ENCODE measurements around the gene AMBP. TPM values are rescaled to one million over a fixed set of nuclear protein-coding genes. Genes with fewer than 3 reads are reported as not detected.

AMBP gene
- total RNA-seq, 1 experiment from 2014 or later = 0.22 TPM

GRCh38 chr9:114027159-114027862 lies 50.8 kb downstream of the AMBP start:
- H3K36me3 ChIP-seq (ENCODE audit: low read depth, low read length) = peaks cover 15% of the 10 kb centered on the region
- H3K4me2 ChIP-seq (ENCODE audit: low read length) = no peak overlapping the region
- H3K79me2 ChIP-seq (ENCODE audit: low read length) = no peaks in the 10 kb centered on the region
- intact Hi-C loops (cut with micrococcal nuclease) = no loop called here
- no TSS peak for BruUV-seq (replicated peaks)
- DNase-seq (no peak), ATAC-seq (no peak)
- H3K9me2 ChIP-seq (replicated peaks; ENCODE audit: low read length) = no peaks in the 10 kb centered on the region
- 0 out of 2 replicates have a peak, but pooled peaks cover 11% of the 10 kb centered on the region for H3K9me3 ChIP-seq (ENCODE audit: low read length)
- ChIA-PET POLR2A (ENCODE audit: unreplicated experiment) (no interaction called here), CTCF (no interaction called here)
- H3K9ac ChIP-seq (ENCODE audit: low read length) = no peak overlapping the region
- no peaks in the 10 kb centered on the region for H4K20me1 ChIP-seq (ENCODE audit: low read length)
- no peaks in the 10 kb centered on the region for H3F3A ChIP-seq (ENCODE audit: low read length, unreplicated experiment)
- H3K4me1 ChIP-seq (ENCODE audit: insufficient read depth, low read length) = no peaks in the 10 kb centered on the region
- no peak overlapping the region for H3K4me3 ChIP-seq (ENCODE audit: low read length)
- no peaks in the 10 kb centered on the region for H3K27me3 ChIP-seq (ENCODE audit: low read length)
- H2AFZ ChIP-seq (ENCODE audit: low read length) = no peak overlapping the region
- no peak overlapping the region for H3K27ac ChIP-seq (ENCODE audit: low read length)
- TF ChIP-seq CTCF (conservative IDR thresholded peaks at IDR 0.05; ENCODE audit: low read depth, low read length) (no peak), EZH2 (IDR thresholded peaks at IDR 0.05; ENCODE audit: low read length, unreplicated experiment) (no peak), EZH2phosphoT487 (IDR thresholded peaks at IDR 0.05; ENCODE audit: borderline replicate concordance, low read length) (no peak)

- DNase-seq (no peak), ATAC-seq (no peak)
- ChIA-PET CTCF (no interaction called here), POLR2A (ENCODE audit: unreplicated experiment) (no interaction called here)
- intact Hi-C loops (cut with micrococcal nuclease) = no loop called here
- H2AFZ ChIP-seq (ENCODE audit: low read length) = no peak overlapping the region
- TF ChIP-seq EZH2 (IDR thresholded peaks at IDR 0.05; ENCODE audit: low read length, unreplicated experiment) (no peak), EZH2phosphoT487 (IDR thresholded peaks at IDR 0.05; ENCODE audit: borderline replicate concordance, low read length) (no peak), CTCF (conservative IDR thresholded peaks at IDR 0.05; ENCODE audit: low read depth, low read length) (no peak)
- H3F3A ChIP-seq (ENCODE audit: low read length, unreplicated experiment) = no peaks in the 10 kb centered on the region
- H3K79me2 ChIP-seq (ENCODE audit: low read length) = no peaks in the 10 kb centered on the region
- no peaks in the 10 kb centered on the region for H3K9me2 ChIP-seq (replicated peaks; ENCODE audit: low read length)
- H3K4me2 ChIP-seq (ENCODE audit: low read length) = no peak overlapping the region
- 0 out of 2 replicates have a peak, but pooled peaks cover 11% of the 10 kb centered on the region for H3K9me3 ChIP-seq (ENCODE audit: low read length)
- no peaks in the 10 kb centered on the region for H3K4me1 ChIP-seq (ENCODE audit: insufficient read depth, low read length)
- BruUV-seq (replicated peaks) = no TSS peak
- H3K27ac ChIP-seq (ENCODE audit: low read length) = no peak overlapping the region
- no peaks in the 10 kb centered on the region for H3K27me3 ChIP-seq (ENCODE audit: low read length)
- no peaks in the 10 kb centered on the region for H4K20me1 ChIP-seq (ENCODE audit: low read length)
- no peak overlapping the region for H3K9ac ChIP-seq (ENCODE audit: low read length)
- H3K4me3 ChIP-seq (ENCODE audit: low read length) = no peak overlapping the region
- peaks cover 19% of the 10 kb centered on the region for H3K36me3 ChIP-seq (ENCODE audit: low read depth, low read length)
Measured at GRCh38 chr9:114026335-114026734, 51.8 kb downstream of the AMBP start.

DNA sequence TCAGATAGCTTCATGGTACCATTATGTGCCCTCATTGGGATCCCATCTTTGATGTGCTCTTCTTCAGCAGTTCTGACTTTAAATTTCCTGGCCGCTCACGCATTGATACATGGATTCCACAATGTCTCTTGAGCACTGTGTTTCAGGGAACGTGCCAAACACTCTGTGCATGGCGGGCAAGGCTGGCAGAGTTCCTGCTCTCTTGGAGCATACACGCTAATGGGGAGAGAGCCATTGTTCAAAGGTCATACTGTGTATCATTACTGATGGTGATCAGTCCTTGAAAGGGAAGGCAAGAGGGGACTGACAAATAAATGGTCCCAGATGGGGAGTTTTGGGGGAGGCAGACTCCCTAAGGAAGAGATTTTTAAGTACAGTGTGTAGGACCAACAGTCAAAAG lies 52.3 kb downstream of the AMBP start:
- ChIA-PET CTCF (no interaction called here), POLR2A (ENCODE audit: unreplicated experiment) (no interaction called here)
- Histone ChIP-seq H3K9me2 (replicated peaks; ENCODE audit: low read length) (no peaks in the 10 kb centered on the region), H3K27ac (ENCODE audit: low read length) (no peak overlapping the region), H3K4me3 (ENCODE audit: low read length) (no peak overlapping the region), H3K9ac (ENCODE audit: low read length) (no peak overlapping the region), H3K4me2 (ENCODE audit: low read length) (no peak overlapping the region), H4K20me1 (ENCODE audit: low read length) (no peaks in the 10 kb centered on the region), H3K36me3 (ENCODE audit: low read depth, low read length) (peaks cover 19% of the 10 kb centered on the region), H3F3A (ENCODE audit: low read length, unreplicated experiment) (no peaks in the 10 kb centered on the region), H3K27me3 (ENCODE audit: low read length) (no peaks in the 10 kb centered on the region), H2AFZ (ENCODE audit: low read length) (no peak overlapping the region), H3K9me3 (ENCODE audit: low read length) (0 out of 2 replicates have a peak, but pooled peaks cover 11% of the 10 kb centered on the region), H3K79me2 (ENCODE audit: low read length) (no peaks in the 10 kb centered on the region), H3K4me1 (ENCODE audit: insufficient read depth, low read length) (no peaks in the 10 kb centered on the region)
- ATAC-seq = no peak
- no peak for TF ChIP-seq EZH2 (IDR thresholded peaks at IDR 0.05; ENCODE audit: low read length, unreplicated experiment)
- TF ChIP-seq EZH2phosphoT487 (IDR thresholded peaks at IDR 0.05; ENCODE audit: borderline replicate concordance, low read length) = no peak
- TF ChIP-seq CTCF (conservative IDR thresholded peaks at IDR 0.05; ENCODE audit: low read depth, low read length) = no peak
- BruUV-seq (replicated peaks) = no TSS peak
- intact Hi-C loops (cut with micrococcal nuclease) = no loop called here
- no peak for DNase-seq

Measured in PC-3 (cell line).